ENCODE measurements around the gene ATRIP. TPM values are rescaled to one million over a fixed set of nuclear protein-coding genes. Genes with fewer than 3 reads are reported as not detected.

Gene ATRIP
- total and polyA plus RNA-seq, 2 of the 8 experiments (the other 6 are each of a cell fraction or from before 2014, with no cell fraction given): 18.5 to 20.2 TPM

GRCh38 chr3:48414376-48415250 is 31.9 kb upstream of the ATRIP start (continued):
- TF ChIP-seq CHD7 (IDR thresholded peaks at IDR 0.05; ENCODE audit: insufficient replicate concordance, low read length): no peak
- TF ChIP-seq SRF (IDR thresholded peaks at IDR 0.05; ENCODE audit: low read depth, low read length): no peak
- TF ChIP-seq RXRA (IDR thresholded peaks at IDR 0.05; ENCODE audit: insufficient read depth, low read depth, low read length): no peak
- TF ChIP-seq E2F6 (IDR thresholded peaks at IDR 0.05): no peak
- TF ChIP-seq CTBP2 (IDR thresholded peaks at IDR 0.05; ENCODE audit: borderline replicate concordance, insufficient read depth, insufficient read length, low read length): no peak

Data from H1 (cell line).